Measurements from ENCODE around the gene ESF1.
A peak's percentile ranks its signal among the peaks of the same experiment; 100 is the strongest.

The ESF1 gene

DNA sequence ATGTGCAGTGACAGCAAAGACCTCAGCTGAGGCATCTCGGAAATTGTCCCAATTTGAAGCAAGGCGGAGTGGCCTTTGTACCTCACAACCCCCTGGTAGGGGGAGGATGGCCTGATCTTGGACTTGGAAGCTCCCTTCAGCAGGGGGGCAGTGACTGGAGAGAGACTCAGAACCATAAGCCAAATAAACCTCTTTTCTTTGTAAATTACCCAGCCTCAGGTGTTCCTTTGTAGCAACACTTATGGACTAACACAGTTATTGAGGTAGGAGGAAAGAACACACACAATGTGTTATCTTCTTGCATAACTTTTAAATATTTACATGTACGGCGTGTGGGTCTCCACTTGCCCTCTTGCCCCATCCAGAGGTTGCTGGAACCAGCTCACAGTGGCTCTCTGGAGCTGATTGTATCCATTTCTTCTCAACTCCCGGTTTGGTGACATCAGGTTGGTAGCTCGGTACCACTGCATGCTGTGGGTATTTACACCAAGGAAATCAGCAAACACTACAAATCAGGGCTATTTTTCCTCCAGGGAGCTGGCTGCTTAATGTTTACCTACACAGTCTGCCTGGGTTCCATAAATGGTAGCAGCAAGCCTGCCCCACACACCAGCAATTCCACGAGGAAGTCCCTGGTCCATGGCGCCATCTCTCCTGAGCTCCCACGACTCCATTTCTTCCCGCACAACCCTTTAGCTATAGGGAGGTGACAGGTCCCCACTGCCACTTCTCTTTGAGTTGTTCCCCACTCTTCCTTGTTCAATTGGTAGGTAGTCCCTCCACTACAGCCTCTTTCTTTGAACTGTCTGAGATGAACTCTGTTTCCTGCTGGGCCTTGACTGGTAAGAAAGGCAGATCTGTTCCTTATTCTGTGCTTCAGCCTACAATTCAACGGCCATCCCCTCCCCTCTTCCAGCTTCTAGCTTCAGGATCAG is 91.7 kb downstream of the ESF1 start:
- H3K27ac Mint-ChIP-seq, result no peak overlapping the region
- H3K9me3 Mint-ChIP-seq, result no peaks in the 10 kb centered on the region
- no peak for DNase-seq (ENCODE audit: low spot score in 2 of 2)
- H3K36me3 Mint-ChIP-seq, result no peaks in the 10 kb centered on the region
- ATAC-seq (ENCODE audit: low read depth), result no peak
- H3K27me3 Mint-ChIP-seq, result peaks cover 3% of the 10 kb centered on the region
- H3K4me1 Mint-ChIP-seq, result no peaks in the 10 kb centered on the region
- no peak overlapping the region for H3K4me3 Mint-ChIP-seq

DNA sequence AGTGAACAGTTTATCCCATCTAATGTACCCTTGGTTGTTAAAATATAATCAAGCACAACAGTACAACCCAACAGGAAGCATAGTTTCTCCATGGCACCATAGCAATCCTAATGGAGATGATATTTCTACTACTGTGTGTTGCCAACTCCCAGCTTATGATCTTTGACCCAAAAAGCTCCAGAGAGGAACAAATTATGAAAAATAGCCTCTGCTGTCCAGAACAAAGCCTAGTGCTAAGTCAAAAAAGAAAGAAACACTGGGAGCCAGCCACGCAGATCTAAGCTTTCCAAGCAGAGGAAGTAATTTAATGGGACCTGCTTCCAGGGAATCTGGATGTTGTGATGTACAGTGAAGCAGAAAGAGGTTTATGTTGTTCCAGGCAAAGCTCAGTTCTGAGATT is 93.8 kb downstream of the ESF1 start:
- Mint-ChIP-seq H3K4me3 (no peak overlapping the region), H3K27me3 (peaks cover 3% of the 10 kb centered on the region), H3K4me1 (peaks cover 3% of the 10 kb centered on the region), H3K36me3 (no peaks in the 10 kb centered on the region), H3K9me3 (no peaks in the 10 kb centered on the region), H3K27ac (no peak overlapping the region)
- DNase-seq (ENCODE audit: low spot score in 2 of 2) (no peak), ATAC-seq (ENCODE audit: low read depth) (no peak)

DNA sequence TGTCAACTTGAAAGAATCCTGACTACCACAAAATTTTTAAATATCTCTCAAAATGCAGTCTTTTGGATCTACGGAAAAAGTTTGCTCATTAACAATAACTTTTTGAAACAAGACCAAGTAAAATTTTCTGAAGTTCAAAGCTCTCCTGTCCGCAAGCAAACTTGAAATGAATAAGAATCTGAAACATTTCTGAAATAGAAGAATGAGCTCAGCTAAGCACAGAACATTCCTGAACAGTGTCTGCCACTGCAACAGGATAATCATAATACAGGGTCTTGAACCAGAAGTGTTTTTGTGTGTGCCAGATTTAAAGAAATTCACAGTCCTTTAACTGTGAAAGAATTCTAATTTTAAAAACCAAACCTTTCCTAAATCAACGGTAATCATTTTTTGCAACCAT is 96.9 kb downstream of the ESF1 start:
- H3K4me3 Mint-ChIP-seq, result no peak overlapping the region
- H3K27ac Mint-ChIP-seq, result no peak overlapping the region
- no peaks in the 10 kb centered on the region for H3K36me3 Mint-ChIP-seq
- no peaks in the 10 kb centered on the region for H3K9me3 Mint-ChIP-seq
- no peak for ATAC-seq (ENCODE audit: low read depth)
- H3K4me1 Mint-ChIP-seq, result peaks cover 25% of the 10 kb centered on the region
- peaks cover 3% of the 10 kb centered on the region for H3K27me3 Mint-ChIP-seq
- DNase-seq (ENCODE audit: low spot score in 2 of 2), result no peak

DNA sequence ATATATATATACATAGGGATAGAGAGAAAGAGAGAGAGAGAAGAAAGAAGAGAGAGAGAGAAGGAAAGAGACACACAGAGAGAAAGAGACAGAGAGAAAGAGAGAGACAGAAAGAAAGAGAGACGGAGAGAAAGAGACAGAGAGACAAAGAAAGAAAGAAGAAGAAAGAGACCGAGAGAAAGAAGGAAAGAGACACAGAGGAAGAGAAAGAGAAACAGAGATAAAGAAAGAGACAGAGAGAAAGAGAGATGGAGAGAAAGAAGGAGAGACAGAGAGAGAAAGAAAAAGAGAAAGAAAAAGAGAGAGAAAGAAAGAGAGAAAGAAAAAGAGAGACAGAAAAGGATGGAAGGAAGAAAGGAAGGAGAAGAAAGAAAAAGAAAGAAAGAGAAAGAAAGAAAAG is 99.1 kb downstream of the ESF1 start:
- H3K4me1 Mint-ChIP-seq, result peaks cover 25% of the 10 kb centered on the region
- H3K27me3 Mint-ChIP-seq, result peaks cover 1% of the 10 kb centered on the region
- ATAC-seq (ENCODE audit: low read depth) (no peak), DNase-seq (ENCODE audit: low spot score in 2 of 2) (no peak)
- peak overlapping the region; percentile 12 for H3K27ac Mint-ChIP-seq
- H3K4me3 Mint-ChIP-seq, result no peak overlapping the region
- no peaks in the 10 kb centered on the region for H3K36me3 Mint-ChIP-seq
- H3K9me3 Mint-ChIP-seq, result no peaks in the 10 kb centered on the region

DNA sequence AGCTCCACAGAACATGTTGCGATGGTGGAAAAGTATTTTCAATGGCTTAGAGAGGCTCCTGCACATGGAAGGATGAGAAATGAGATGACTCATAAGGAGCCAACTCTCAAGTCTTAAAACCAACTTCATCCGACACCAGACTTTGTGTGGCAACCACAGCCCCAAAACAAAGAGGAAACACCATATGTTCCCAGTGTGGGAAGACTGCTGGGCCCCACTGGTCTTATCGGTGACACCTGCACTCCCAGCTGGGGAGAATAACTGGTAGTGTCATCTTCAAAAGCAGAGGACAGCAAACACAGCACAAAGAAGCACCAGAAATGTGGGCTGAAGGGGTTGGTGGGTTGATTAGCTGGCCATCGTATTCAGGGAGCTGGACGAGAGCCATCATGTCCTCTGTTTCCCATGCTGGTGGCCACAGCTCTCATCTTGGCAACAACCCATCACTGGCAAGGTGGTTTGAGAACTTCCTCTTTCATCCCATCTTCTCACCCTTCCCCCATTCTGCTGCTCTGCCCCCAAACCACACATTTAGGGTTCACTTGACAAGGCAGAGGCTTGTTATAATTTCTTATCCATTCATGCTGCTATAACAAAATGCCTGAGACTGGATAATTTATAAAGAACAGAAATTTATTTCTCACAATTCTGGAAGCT is 100.0 kb downstream of the ESF1 start:
- Mint-ChIP-seq H3K4me3 (peak overlapping the region; percentile 38), H3K27me3 (peaks cover 1% of the 10 kb centered on the region), H3K9me3 (no peaks in the 10 kb centered on the region), H3K36me3 (no peaks in the 10 kb centered on the region), H3K27ac (peak overlapping the region; percentile 65), H3K4me1 (peaks cover 25% of the 10 kb centered on the region)
- ATAC-seq (ENCODE audit: low read depth), result peak; percentile 92
- DNase-seq (ENCODE audit: low spot score in 2 of 2), result peak; percentile 10 to 14

DNA sequence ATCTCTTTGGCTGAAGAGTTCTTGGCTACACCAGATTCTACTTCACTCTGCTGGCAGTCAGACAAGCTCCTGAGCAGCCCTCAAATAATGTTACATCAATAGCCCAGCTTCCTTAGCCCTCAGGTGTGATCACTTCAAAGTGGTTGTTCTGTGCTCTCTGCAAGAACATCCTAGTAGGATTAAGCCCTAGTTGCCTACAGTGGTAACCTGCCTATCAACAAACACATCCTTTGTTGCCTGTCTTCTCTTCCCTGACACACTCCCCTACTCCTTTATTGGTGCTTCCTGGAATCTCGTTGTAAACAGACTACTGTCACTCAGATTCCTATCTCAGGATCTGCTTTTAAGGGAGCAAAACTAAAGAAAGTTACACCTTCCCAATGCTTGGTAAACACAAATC is 100.9 kb downstream of the ESF1 start:
- Mint-ChIP-seq H3K27me3 (peaks cover 1% of the 10 kb centered on the region), H3K9me3 (no peaks in the 10 kb centered on the region), H3K4me1 (peaks cover 25% of the 10 kb centered on the region), H3K36me3 (no peaks in the 10 kb centered on the region), H3K27ac (peak overlapping the region; percentile 65), H3K4me3 (no peak overlapping the region)
- ATAC-seq (ENCODE audit: low read depth), result no peak
- no peak for DNase-seq (ENCODE audit: low spot score in 2 of 2)

DNA sequence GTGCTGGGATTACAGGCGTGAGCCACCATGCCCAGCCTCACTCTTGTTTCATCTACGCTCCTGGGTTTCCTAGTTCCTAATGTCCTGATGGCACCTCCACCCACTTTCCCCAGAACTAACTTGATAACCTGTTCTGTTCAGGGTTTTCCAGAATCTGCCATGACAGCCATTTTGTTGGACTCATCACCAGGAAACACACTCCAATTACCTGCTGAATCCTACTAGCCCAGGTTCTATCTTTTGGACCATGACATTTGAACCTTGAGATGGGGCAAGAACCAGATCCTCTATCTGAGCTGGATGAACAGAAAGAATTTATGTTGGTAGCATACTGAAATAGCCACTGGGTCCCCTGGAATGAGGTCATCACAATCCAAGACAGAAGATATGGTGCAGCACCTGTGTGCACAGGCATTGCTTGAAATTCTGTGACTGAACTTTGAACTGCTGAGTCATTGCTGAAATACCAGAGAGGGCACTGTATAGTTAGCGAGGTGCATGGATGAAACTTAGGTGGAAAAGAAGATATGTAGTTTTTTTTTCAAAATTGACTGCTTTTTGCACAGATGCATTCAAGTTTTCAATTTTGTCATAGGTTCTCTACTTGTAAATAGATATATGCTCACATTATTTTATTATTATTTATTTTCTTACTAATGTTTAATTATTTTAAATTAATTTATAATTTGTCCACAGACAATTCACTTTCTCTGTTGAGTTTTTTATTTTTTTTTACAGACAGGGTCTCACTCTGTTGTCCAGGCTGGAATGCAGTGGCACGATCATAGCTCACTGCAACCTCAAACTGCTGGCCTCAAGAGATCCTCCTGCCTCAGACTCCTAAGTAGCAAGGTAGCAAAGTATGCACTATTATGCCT is 103.2 kb downstream of the ESF1 start:
- H3K27me3 Mint-ChIP-seq, result peaks cover 1% of the 10 kb centered on the region
- no peaks in the 10 kb centered on the region for H3K36me3 Mint-ChIP-seq
- ATAC-seq (ENCODE audit: low read depth) (no peak), DNase-seq (ENCODE audit: low spot score in 2 of 2) (no peak)
- no peak overlapping the region for H3K4me3 Mint-ChIP-seq
- peak overlapping the region; percentile 29 for H3K27ac Mint-ChIP-seq
- H3K9me3 Mint-ChIP-seq, result no peaks in the 10 kb centered on the region
- peaks cover 23% of the 10 kb centered on the region for H3K4me1 Mint-ChIP-seq

DNA sequence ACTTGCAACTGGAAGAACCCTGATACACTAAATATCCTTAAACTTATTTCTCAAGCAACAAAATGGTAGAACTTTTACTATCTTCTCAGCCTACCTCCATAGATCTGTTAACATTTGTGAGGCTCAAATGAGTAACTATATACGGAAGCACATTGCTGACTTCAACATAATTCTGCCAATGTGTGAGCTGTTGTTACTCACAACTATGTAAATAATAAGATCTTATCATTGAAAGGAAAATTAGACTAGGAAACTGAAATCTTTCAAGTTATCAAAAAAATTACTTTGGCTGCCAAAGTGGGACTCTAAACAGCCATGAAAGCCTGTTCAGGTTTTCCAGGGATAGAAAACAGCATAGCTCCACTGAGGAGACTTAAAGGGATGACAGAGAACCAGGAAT is 105.8 kb downstream of the ESF1 start:
- ATAC-seq (ENCODE audit: low read depth) (no peak), DNase-seq (ENCODE audit: low spot score in 2 of 2) (no peak)
- Mint-ChIP-seq H3K9me3 (no peaks in the 10 kb centered on the region), H3K4me1 (peaks cover 7% of the 10 kb centered on the region), H3K27me3 (peaks cover 2% of the 10 kb centered on the region), H3K36me3 (no peaks in the 10 kb centered on the region), H3K4me3 (no peak overlapping the region), H3K27ac (no peak overlapping the region)

DNA sequence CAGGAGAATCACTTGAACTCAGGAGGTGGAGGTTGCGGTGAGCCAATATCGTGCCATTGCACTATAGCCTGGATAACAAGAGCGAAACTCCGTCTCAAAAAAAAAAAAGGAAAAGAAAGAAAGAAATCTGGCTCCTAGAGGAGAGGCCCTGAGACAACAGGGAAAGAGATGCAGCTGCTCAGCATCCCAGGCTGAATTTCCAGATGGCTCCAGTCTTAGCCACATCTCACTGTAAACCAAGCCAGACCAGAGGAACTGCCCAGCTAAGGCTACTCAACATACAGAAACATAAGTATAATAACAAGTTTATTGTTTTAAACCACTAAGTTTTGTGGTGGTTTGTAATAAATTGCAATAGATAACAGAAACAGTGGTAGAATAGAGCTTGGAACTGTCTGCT is 107.5 kb downstream of the ESF1 start:
- no peak overlapping the region for H3K27ac Mint-ChIP-seq
- no peak for ATAC-seq (ENCODE audit: low read depth)
- H3K36me3 Mint-ChIP-seq, result no peaks in the 10 kb centered on the region
- H3K9me3 Mint-ChIP-seq, result no peaks in the 10 kb centered on the region
- H3K27me3 Mint-ChIP-seq, result peaks cover 2% of the 10 kb centered on the region
- no peak for DNase-seq (ENCODE audit: low spot score in 2 of 2)
- no peaks in the 10 kb centered on the region for H3K4me1 Mint-ChIP-seq
- no peak overlapping the region for H3K4me3 Mint-ChIP-seq

DNA sequence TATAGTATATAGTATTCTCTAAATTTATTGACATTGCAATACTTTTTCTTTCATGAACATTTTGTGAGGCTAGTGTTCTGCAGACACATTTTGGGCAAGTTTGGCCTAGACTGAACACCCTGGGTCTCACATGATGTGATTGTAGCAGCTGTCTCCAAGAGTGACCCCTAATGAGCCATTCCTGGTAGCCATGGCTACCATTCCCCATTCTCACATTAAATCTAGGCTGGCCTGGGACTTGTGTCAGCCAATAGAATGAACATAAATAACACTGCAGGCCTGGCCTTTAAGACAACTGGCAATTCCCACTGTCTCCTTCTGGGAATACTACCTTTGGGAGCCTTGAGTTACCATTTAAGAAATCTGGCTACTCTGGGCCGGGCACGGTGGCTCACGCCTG is 108.0 kb downstream of the ESF1 start:
- ATAC-seq (ENCODE audit: low read depth) (no peak), DNase-seq (ENCODE audit: low spot score in 2 of 2) (no peak)
- peaks cover 5% of the 10 kb centered on the region for H3K27me3 Mint-ChIP-seq
- no peaks in the 10 kb centered on the region for H3K36me3 Mint-ChIP-seq
- H3K27ac Mint-ChIP-seq, result no peak overlapping the region
- no peak overlapping the region for H3K4me3 Mint-ChIP-seq
- no peaks in the 10 kb centered on the region for H3K4me1 Mint-ChIP-seq
- H3K9me3 Mint-ChIP-seq, result no peaks in the 10 kb centered on the region

DNA sequence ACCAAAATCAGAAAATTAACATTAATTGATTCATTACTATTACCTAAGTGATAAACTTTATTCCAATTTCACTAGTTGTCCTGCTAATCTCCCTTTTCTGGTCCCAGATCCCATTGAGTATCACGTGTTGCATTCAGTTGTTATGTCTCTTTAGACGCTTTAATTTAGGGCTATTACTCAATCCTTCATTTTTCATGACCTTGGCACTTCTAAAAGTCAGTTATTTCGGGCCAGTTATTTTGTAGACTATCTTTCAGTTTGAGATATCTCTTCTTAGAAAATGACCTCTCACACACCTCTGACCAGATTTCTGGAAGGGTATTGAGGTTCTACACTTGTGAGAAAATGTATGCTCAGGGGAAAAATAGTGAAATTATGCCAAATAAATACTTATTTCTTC is 112.0 kb downstream of the ESF1 start:
- no peak for ATAC-seq (ENCODE audit: low read depth)
- Mint-ChIP-seq H3K9me3 (no peaks in the 10 kb centered on the region), H3K4me1 (peaks cover 5% of the 10 kb centered on the region), H3K4me3 (no peak overlapping the region), H3K36me3 (no peaks in the 10 kb centered on the region), H3K27me3 (peaks cover 6% of the 10 kb centered on the region), H3K27ac (no peak overlapping the region)
- DNase-seq (ENCODE audit: low spot score in 2 of 2), result no peak

DNA sequence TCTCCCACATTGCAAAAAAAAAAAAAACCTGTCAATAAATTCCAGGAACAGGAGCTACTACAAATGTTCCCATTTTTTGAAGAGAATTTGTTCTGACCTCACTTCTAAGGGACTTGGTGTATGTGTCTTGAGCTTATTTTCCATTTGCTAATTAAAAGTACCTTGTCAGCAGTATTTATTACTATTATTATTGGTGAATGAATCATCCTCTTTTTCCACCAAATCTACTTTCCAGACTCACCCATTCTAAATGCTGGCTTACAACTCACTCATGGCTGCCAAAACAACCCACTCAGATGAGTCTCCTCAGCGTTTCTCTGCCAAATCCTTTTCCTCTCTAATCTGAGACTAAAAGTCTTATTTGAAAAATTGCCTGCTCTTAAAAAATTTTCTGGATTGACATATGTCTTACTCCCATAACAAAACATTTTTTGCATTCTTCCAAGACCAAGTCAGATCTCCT is 112.8 kb downstream of the ESF1 start:
- Mint-ChIP-seq H3K4me3 (no peak overlapping the region), H3K4me1 (peaks cover 5% of the 10 kb centered on the region), H3K9me3 (no peaks in the 10 kb centered on the region), H3K27ac (no peak overlapping the region), H3K27me3 (peaks cover 6% of the 10 kb centered on the region), H3K36me3 (no peaks in the 10 kb centered on the region)
- ATAC-seq (ENCODE audit: low read depth) (no peak), DNase-seq (ENCODE audit: low spot score in 2 of 2) (no peak)

DNA sequence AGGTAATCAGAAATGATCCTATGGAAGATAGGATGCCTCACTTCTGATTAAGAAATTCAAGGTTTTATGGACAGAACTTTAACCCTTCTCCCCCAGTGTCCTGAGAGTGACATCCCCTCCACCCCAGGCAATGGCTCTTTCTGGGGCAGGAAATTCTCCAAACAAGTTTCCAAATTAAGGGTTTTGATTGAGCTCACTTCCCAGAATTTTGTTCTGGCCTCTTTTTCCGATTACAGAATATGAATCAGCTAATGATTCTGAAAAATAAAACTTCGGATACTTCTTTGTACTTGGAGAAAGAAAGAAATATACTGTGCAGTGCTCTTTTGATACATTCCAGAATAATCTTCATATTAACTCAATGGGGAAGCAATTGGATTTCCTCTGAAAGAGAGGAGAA is 113.2 kb downstream of the ESF1 start:
- peaks cover 6% of the 10 kb centered on the region for H3K27me3 Mint-ChIP-seq
- H3K9me3 Mint-ChIP-seq, result no peaks in the 10 kb centered on the region
- no peak overlapping the region for H3K4me3 Mint-ChIP-seq
- H3K4me1 Mint-ChIP-seq, result peaks cover 5% of the 10 kb centered on the region
- H3K27ac Mint-ChIP-seq, result no peak overlapping the region
- DNase-seq (ENCODE audit: low spot score in 2 of 2) (no peak), ATAC-seq (ENCODE audit: low read depth) (no peak)
- H3K36me3 Mint-ChIP-seq, result no peaks in the 10 kb centered on the region

DNA sequence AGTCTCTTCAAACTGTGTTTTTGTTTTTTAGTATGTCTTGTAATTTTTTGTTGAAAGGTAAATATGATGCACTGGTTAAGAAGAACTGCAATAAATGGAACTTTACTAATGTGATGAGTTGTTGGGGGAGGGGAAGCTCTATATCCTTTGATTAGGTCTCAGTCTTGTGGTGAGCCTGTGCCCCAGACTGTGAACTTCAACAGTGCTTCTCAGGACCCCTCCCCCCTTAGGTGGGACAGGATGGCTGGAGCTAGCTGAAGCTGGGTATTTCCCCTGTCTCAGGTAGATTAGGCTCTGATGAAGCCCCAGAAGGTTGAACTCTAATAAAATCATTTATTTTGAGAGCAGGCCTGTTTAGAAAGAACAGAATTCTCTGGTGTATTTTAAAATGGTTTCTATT is 114.6 kb downstream of the ESF1 start:
- Mint-ChIP-seq H3K9me3 (no peaks in the 10 kb centered on the region), H3K27me3 (peaks cover 6% of the 10 kb centered on the region), H3K27ac (no peak overlapping the region), H3K36me3 (no peaks in the 10 kb centered on the region), H3K4me1 (peaks cover 5% of the 10 kb centered on the region), H3K4me3 (no peak overlapping the region)
- ATAC-seq (ENCODE audit: low read depth) (no peak), DNase-seq (ENCODE audit: low spot score in 2 of 2) (no peak)
